NK-92 (cell line): ENCODE results near the gene AKAP3.

Source experiments
- DNase-seq: peaks from one replicate; lab custom pipeline; 2025; ENCODE audit not compliant: unreplicated experiment; lab: John Stamatoyannopoulos, UW

AKAP3 gene

DNA sequence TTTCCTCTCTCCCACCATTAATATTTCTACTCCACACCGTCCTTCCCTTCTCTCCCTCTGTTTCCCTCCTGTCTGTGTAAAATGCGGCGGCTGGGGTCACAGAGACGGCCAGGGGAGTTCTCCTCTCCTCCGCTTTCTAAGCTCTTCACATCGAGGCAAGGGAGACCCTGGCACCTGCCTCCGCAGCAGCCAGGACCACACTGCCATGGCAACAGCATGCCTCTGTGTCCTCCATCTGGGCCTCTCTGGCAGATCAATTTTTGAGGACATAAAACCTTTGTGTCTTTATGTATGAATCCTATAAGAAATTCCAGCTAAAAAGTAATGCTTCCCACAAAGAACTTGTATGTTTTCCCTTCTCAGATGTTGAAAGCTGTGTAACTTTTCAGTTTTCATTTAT lies 45.4 kb downstream of the AKAP3 start:
- no peak for DNase-seq

DNA sequence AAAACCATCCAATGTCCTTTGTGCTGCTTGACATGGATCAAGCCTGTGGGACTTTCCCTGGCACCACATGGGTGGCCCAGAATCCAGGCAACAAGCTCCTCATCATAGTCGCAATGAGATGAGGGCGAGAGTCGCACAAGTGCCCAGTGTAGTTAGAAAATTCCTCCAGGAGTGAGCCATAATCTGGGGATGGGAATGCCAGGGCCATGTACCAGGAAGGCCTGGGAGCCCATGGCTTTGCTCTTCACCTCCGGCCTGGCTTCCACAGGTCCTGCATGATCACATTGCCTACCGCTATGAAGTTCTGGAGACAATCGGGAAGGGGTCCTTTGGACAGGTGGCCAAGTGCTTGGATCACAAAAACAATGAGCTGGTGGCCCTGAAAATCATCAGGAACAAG lies 53.0 kb downstream of the AKAP3 start:
- no peak for DNase-seq

DNA sequence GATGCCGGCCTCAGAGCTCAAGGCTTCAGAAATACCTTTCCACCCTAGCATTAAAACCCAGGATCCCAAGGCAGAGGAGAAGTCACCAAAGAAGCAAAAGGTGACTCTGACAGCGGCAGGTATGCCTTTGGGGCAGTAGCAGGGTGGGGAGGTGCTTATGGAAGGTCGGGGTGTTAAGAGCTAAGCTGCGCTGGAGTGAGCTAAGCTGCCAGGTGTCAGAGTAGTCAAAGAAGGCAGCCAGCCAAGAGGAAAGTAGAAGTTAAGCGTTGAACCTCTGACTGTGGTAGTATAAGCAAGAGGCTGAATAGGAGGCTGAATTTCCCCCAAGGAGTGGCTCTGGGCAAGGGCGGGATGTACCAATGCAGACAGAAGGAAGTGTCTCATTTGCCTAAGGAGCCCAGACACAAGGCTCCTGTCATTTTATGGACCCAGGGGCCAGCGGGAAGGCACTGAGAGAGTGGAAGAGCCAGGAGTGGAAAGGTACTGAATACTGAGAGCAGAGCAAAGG lies 57.6 kb downstream of the AKAP3 start:
- DNase-seq, result no peak

DNA sequence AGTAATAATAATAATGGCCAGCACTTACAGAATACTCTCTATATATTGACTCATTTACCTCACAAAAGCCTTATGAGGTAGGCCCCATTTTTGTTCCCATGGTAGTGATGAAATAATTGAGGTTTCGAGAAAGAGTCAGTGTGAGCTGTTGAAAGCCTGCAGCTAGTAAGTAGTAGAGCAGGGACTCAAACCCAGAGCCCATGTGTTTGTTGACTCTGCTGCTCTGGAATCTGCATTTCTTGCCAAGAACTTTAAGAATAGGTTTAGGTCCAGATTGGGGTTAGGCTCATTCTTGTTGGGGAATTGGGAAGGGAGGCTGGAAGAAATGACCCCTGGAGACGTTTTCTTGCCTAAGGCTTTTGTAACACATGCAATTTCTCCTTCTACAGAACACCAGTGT lies 58.9 kb downstream of the AKAP3 start:
- DNase-seq, result no peak

DNA sequence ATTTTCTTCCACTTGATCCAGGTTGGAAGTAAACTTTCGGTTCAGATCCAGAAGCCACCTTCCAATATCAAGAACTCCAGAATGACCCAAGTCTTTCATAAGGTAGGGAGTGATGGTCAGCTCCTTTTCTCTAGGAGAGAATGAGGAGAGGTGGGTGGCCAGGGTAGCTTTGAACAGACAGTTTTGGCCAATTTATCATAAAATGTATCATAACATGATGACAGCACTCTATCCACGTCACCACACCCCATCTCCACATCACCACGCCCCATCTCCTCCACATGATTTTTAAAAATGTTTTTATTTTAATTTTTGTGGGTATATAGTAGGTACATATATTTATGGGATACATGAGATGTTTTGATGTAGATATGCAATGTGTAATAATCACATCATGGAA lies 59.9 kb downstream of the AKAP3 start:
- no peak for DNase-seq

DNA sequence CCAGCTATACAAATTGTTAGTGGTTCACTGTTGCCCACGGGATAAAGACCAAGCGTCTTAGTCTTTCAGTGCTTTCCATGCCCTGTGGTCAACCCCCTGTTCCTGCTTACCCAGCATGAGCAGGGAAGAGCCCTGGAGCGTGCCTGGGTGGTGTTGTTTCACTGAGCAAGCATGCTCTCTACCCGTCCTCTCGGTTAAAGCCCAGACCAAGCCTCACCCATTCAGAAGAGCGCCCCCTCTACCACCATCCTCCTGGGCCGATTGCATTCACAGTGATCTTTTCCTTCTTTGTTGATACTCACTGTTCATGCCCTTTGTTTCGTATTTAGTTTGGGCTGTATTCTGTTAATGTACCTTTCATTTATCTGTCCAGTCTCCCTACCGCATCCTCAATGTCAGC lies 61.7 kb downstream of the AKAP3 start:
- no peak for DNase-seq

DNA sequence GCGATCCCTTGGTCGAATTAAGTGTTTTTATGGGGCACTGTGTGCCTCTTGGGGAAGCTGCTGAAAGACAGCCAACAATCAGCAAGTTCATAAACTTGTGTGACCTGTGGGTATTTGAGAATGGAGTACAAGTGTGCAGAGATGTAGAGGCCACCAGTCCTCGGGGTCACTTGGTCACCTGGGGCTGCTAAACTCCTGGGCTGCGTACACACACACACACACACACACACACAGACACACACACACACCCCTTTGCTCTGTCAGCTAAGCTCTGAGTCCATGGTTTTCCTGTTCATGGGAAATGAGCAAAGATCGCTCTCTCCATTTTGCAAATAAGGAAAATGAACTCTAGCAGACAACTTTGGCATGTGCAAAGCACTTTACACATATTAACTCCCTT lies 62.4 kb downstream of the AKAP3 start:
- DNase-seq, result no peak

DNA sequence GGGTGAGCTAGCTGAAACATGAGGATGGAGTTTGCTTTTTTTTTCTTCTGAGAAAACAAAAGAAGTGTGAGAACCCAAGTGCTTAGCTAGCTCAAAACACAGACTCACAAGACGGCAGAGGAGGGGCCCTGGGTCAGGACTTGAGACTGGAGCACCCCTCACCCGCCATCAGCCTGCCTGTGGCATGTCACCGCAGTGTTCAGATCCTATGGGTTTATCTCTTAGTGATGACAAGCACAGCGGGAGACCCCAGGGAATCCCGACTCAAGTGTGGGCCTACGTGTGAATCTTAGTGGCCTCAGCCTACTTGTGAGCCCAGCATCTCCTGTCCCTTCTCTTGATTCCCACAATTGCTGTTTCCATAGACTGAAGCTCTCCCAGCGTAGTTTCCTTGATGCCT lies 64.0 kb downstream of the AKAP3 start:
- DNase-seq, result no peak

DNA sequence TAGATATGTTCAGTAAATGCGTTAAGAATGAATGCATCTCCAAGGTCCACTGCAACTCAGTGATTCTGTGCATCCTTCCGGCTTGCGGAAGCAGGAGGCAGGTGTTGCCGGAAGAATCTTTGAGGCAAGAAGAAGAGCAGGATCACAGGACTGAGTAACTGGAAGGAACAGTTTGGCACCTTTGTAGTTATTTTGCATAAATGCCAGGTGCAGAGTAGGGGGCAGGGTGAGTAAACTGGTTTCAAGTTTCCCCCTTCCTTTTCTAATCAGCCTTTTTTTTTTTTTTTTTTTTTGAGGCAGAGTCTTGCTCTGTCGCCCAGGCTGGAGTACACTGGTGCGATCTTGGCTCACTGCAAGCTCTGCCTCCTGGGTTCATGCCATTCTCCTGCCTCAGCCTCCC lies 64.6 kb downstream of the AKAP3 start:
- no peak for DNase-seq

DNA sequence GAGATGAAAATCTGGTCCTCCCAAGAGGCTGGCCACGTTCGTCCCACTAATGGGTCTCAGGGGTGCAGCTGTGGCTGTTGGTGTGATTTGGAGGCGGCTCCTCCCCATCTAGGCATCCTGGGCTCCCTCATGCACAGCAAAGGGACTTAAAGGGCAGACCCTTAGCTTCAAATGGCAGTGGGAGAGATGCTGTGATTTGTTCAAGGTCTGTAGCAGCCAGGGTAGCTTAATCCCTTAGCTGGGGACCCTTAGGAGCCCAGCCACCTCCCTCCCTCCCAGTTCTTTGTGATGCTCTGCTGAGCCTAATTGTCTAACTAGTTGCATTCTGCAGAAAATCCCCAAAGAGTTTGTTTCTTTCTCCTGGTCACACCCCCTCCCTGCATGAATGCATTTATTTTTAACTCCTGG lies 68.6 kb downstream of the AKAP3 start:
- no peak for DNase-seq

DNA sequence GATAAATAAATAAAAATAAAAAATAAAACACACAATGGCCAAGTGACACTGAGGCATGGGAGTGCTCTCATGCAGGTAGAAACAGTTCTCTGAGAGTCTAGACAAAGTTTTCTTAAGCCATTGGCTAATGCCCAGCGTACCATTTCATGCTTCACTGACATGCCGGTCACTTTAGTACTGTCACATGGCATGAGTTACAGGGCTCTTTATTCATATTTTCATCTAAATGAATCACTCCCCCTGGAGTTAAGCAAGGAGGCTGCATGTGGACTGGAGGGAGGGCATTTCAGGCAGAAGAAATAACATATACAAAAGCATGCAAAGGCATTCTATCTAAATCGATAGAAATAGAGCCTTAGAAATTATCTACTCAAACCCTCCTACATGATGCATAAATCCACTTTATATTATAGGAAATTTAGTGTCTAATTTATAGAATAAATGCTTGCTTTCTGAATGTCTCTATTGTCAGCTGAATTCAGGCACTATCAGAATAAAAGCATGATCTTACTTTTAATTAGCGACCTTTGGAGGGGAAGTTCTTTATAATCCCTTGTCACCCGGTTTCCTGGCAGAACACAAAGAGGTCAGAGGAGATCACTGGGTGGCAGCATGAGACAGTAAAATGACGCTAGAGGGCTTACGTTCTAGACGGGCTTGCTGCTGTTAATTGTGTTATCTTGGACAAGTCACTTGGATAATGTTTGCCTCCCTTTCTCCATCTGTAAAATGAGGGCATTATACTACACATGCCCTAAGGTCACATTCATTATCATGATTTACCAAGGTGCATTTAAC lies 69.3 kb downstream of the AKAP3 start:
- DNase-seq, result no peak

DNA sequence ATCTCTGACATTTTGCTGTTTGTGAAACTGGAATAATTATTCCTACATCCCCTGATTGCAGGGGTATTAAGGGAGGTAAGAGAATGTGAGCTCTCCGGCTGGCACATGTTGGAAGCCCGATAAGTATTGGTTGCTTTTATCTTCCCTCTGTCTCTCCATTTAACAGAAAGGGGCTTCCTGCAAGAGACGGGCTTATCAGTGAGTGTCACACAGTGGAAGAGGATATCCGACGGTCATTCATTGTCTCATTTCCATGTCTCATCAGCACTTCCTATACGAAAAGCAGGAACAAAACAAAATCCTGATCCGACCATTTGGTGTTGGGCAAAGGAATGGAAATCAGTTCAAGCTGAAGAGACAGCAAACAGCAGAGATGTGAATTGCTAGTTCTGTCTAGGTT lies 76.2 kb downstream of the AKAP3 start:
- DNase-seq, result no peak

DNA sequence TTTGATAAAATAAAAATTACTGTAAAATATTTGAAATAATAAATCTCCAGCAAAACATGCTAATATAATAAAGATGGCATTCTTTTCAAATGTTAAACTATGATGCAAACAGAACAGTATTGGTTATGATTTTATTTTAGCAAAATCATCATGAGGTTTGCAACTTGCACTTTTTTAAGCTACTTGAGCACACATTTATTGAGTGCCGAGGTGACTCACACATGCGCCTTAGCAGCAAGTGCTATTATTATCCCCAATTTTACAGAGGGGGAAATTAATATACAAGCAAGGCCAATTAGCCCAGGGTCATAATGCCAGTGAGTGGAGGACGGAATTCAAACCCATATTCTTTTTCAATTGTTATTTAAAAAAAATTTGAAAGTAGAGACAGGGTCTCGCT lies 79.6 kb downstream of the AKAP3 start:
- no peak for DNase-seq

DNA sequence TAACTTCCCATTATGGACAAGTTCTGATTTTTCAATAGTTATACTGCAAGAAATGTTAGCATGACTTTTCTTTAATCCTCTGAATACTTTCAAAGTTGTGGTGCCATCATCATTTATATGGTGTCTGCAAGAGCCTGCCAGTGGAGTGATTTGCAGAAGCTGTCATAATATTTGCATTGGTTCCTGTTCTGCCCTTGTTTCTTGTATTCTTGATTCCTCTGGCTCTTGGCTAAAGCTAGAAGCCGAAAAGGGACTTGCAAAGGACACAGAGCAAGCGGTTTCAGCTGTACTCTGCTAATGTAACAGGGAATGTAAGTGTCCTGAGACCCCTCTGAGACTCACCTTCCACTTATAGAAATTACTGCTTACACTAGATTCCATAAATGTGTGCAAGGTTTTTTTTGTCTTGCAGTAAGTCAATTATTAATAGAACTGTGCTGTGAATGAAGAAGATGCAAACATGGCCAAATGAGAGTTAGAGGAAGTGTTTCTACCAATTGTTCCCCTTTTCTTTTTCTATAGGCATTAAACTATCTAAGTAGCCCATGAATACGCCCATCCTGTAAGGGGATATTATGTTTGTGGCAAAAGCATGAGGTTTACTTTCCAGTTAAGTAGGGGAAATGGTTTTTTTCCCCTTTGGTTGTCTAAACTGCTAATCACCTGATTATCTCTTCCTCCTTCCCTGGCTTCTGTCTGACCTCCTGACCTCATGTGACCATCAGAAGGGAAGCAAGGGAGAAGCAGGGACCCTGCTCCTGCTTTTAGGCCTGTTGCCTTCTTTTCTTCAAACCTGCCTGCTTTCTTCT lies 81.6 kb downstream of the AKAP3 start:
- DNase-seq, result no peak

DNA sequence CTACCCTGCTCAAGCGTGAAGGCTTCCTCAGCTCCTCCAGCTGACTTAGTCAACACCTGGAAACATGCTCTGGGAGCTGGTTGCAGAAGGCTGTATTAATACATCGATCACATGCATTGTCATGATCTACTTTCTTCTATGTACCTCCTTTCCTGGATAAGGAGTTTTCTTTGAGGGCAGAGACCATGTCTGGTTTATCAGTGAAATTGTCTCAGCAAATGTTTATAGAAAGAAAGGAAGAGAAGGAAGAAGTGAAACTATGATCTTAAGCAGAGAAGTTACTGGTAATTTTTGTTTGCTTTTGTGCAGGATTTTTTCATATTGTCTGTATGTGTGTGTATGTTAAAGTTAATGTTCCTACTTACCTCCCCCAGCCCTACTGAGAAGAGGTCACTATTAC lies 82.4 kb downstream of the AKAP3 start:
- no peak for DNase-seq
